Thymus (tissue), 11 donors: Measurements from ENCODE around the gene TK1. TPM values are rescaled to one million over a fixed set of nuclear protein-coding genes. Genes with fewer than 3 reads are reported as not detected.

ENCODE experiments used
- DNase-seq, 9 donors: peaks; one replicate each; pipeline ENCODE4 v3.0.0-alpha.2; 2013; ENCODE audit warnings: low spot score in 9 of 9, low read depth in 6 of 9, missing footprints in 1 of 9
- H3K27ac ChIP-seq, 2 donors: one replicate each; pipeline ENCODE4 v1.5.1; 2013; ENCODE audit warnings: control low read depth in 1 of 2, low read depth in 1 of 2, low read length in 1 of 2, mild to moderate bottlenecking in 1 of 2, moderate library complexity in 1 of 2
- H3K27me3 ChIP-seq, 2 donors: one replicate each; pipeline ENCODE4 v1.5.1; 2013; ENCODE audit warnings: low read length in 1 of 2; ENCODE audit not compliant: control insufficient read depth in 2 of 2, insufficient read depth in 1 of 2
- H3K36me3 ChIP-seq, 2 donors: one replicate each; pipeline ENCODE4 v1.5.1; 2013; ENCODE audit warnings: low read length in 1 of 2, mild to moderate bottlenecking in 1 of 2, moderate library complexity in 1 of 2; ENCODE audit not compliant: control insufficient read depth in 2 of 2, insufficient read depth in 2 of 2
- H3K4me1 ChIP-seq, 2 donors: one replicate each; pipeline ENCODE4 v1.5.1; 2013; ENCODE audit warnings: low read length in 2 of 2; ENCODE audit not compliant: control insufficient read depth in 2 of 2, insufficient read depth in 2 of 2
- H3K4me3 ChIP-seq, 2 donors: one replicate each; pipeline ENCODE4 v1.5.1; 2013; ENCODE audit warnings: low read length in 2 of 2, control low read depth in 1 of 2, mild to moderate bottlenecking in 1 of 2
- H3K9me3 ChIP-seq, 2 donors: one replicate each; pipeline ENCODE4 v1.5.1; 2013; ENCODE audit warnings: low read length in 1 of 2, mild to moderate bottlenecking in 1 of 2; ENCODE audit not compliant: control insufficient read depth in 2 of 2, insufficient read depth in 1 of 2
- WGBS: extraction: QIAGEN DNeasy Blood & Tissue Kit; methylation state at CpG from one replicate; pipeline ENCODE4 v1.1.7; 2013; 5-methylcytosine and 5-hydroxymethylcytosine counted together
- polyA plus RNA-seq: library from polyadenylated mRNA; stranded (reverse); fragments of 200-250 nt; gene quantifications from one replicate; pipeline ENCODE4 v1.2.3, GENCODE V29; 2013
- total RNA-seq: library from RNA; stranded (reverse); fragments of 120-200 nt; gene quantifications from one replicate; pipeline ENCODE4 v1.2.4, GENCODE V29; 2013
- donor health status: healthy.

TK1 gene
- total and polyA plus RNA-seq, 2 donors = 3.8 to 32.3 TPM

DNA sequence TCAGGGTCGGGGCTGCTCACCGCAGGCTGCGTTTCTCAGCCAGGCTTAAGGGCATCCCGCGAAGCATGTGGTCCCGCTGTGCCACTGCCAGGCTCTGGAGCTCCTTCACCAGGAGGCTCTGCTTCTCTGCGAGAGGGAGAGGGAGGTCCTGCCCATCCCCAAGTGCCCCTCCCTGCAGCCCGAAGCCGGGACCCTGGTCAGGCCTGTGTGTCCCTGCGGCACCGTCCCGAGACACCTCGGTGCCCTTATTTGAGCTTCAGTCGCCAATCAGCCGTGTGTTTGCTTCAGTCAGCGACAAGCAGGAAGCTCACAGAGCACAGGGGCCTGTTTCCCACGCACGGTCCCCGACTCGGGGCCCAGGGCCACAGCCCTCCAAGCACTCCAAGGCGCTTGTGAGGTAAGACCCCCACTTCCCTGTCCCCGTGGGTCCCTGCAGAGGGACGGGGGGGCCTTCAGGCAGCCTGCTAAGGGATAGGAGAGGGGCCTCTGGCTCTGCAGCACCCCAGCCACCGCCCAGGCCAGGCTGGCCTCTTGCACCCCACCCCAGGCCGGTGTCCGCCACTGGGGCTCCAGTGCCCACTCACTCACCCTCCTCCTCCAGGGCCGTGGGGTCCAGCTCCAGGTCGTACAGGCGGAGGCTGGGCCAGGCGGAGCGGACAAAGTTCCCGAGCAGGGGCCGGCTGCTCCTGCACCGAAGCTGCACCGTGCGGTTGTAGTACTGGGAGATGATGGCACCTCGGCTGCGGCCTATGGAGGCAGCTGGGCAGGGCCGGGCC is 61.5 kb downstream of the TK1 start:
- H3K36me3 ChIP-seq = peaks cover 51 to 60% of the 10 kb centered on the region in 2 donors
- peaks cover 68 to 92% of the 10 kb centered on the region in 2 donors for H3K4me1 ChIP-seq
- H3K27me3 ChIP-seq = peaks cover 0 to 3% of the 10 kb centered on the region in 2 donors
- peak overlapping the region; percentile 22 to 68 for H3K27ac ChIP-seq
- WGBS = 65% methylated on average over 39 of the region's 39 CpGs
- peaks cover 1 to 7% of the 10 kb centered on the region in 2 donors for H3K9me3 ChIP-seq
- peak in 2 of 9 donors; percentile 46 to 54 for DNase-seq
- H3K4me3 ChIP-seq = peak overlapping the region; percentile 2 to 13

- peak overlapping the region in 1 of 2 donors; percentile 13 for H3K4me3 ChIP-seq
- peaks cover 1 to 5% of the 10 kb centered on the region in 2 donors for H3K9me3 ChIP-seq
- WGBS = 68% methylated on average over 12 of the region's 12 CpGs
- H3K36me3 ChIP-seq = peaks cover 54 to 66% of the 10 kb centered on the region in 2 donors
- peak overlapping the region; percentile 22 to 68 for H3K27ac ChIP-seq
- H3K27me3 ChIP-seq = peaks cover 0 to 3% of the 10 kb centered on the region in 2 donors
- H3K4me1 ChIP-seq = peaks cover 63 to 88% of the 10 kb centered on the region in 2 donors
- no peak for DNase-seq
Measured at GRCh38 chr17:78124836-78125137, 62.1 kb downstream of the TK1 start.

Other genes starting within 250 kb of the TK1 start
- gene TNRC6C, start 228.3 kb downstream of the TK1 start, total RNA-seq = 12.0 TPM
- 11.8 TPM for gene TNRC6C, start 228.3 kb downstream of the TK1 start, polyA plus RNA-seq
- 83.7 TPM for gene TMC6, start 58.3 kb downstream of the TK1 start, total RNA-seq
- gene TMC6, start 58.3 kb downstream of the TK1 start, polyA plus RNA-seq = 174 TPM
- gene TMC8, start 56.3 kb downstream of the TK1 start, total RNA-seq = 28.6 TPM
- 196 TPM for gene TMC8, start 56.3 kb downstream of the TK1 start, polyA plus RNA-seq
- 2.2 TPM for gene C17orf99, start 40.7 kb downstream of the TK1 start, total RNA-seq
- 9.8 TPM for gene C17orf99, start 40.7 kb downstream of the TK1 start, polyA plus RNA-seq
- 47.1 TPM for gene SYNGR2, start 18.5 kb downstream of the TK1 start, total RNA-seq
- gene SYNGR2, start 18.5 kb downstream of the TK1 start, polyA plus RNA-seq = 149 TPM
- 29.1 TPM for gene AFMID, start 310 bp upstream of the TK1 start, total RNA-seq
- gene AFMID, start 310 bp upstream of the TK1 start, polyA plus RNA-seq = 19.9 TPM
- 53.2 TPM for gene BIRC5, start 27.2 kb upstream of the TK1 start, total RNA-seq
- 6.8 TPM for gene BIRC5, start 27.2 kb upstream of the TK1 start, polyA plus RNA-seq
- 1.8 TPM for gene TMEM235, start 44.6 kb upstream of the TK1 start, total RNA-seq
- gene TMEM235, start 44.6 kb upstream of the TK1 start, polyA plus RNA-seq = 0.50 TPM
- 59.5 TPM for gene SOCS3, start 173.0 kb upstream of the TK1 start, total RNA-seq
- gene SOCS3, start 173.0 kb upstream of the TK1 start, polyA plus RNA-seq = 126 TPM
- 34.6 TPM for gene PGS1, start 191.6 kb upstream of the TK1 start, total RNA-seq
- gene PGS1, start 191.6 kb upstream of the TK1 start, polyA plus RNA-seq = 32.1 TPM